Gastrocnemius medialis (tissue), 4 donors: ENCODE measurements around the gene UNC5CL. TPM values are rescaled to one million over a fixed set of nuclear protein-coding genes. Genes with fewer than 3 reads are reported as not detected.

Experiments used
- total RNA-seq, 4 donors: library from RNA; depleted of rRNA; stranded (reverse); fragments of >200 nt; gene quantifications; one replicate each; pipeline versions ENCODE4 v1.1.0 to v1.2.3, GENCODE V29; 2016

The UNC5CL gene
- total RNA-seq, 4 donors from 2014 or later = 0.20 to 0.52 (median 0.29) TPM

Other genes starting within 250 kb of the UNC5CL start
- not detected for gene TSPO2, start 3.2 kb upstream of the UNC5CL start, total RNA-seq
- 100 to 1,000 TPM in 2 of 4 donors, 10 to 100 TPM in 2; 93.9 to 315 (median 106) TPM for gene APOBEC2, start 14.0 kb upstream of the UNC5CL start, total RNA-seq
- 10 to 100 TPM; 14.3 to 20.2 (median 15.1) TPM for gene OARD1, start 33.1 kb upstream of the UNC5CL start, total RNA-seq
- gene NFYA, start 33.8 kb upstream of the UNC5CL start, total RNA-seq = 10 to 100 TPM in 2 of 4 donors, 1 to 10 TPM in 2; 7.2 to 11.6 (median 9.7) TPM
- gene TREML1, start 115.1 kb upstream of the UNC5CL start, total RNA-seq = not detected
- gene TREM2, start 123.9 kb upstream of the UNC5CL start, total RNA-seq = under 1 TPM in 2 of 4 donors, not detected in 2; 0.46 to 0.53 TPM
- gene TREML2, start 161.9 kb upstream of the UNC5CL start, total RNA-seq = under 1 TPM in 2 of 4 donors, not detected in 2; 0.09 to 0.10 TPM
- gene TREML4, start 189.1 kb upstream of the UNC5CL start, total RNA-seq = not detected
- gene TREM1, start 247.5 kb upstream of the UNC5CL start, total RNA-seq = 1 to 10 TPM in 1 of 4 donors, under 1 TPM in 1, not detected in 2; 0.95 to 2.6 TPM